A549 (cell line): Measurements from ENCODE around the gene VGF. TPM values are rescaled to one million over a fixed set of nuclear protein-coding genes. Genes with fewer than 3 reads are reported as not detected.

Source experiments
- CBX2 ChIP-seq: fragments of 200-600 bp; sonication (generic); IDR thresholded peaks from 2 replicates; pipeline ENCODE4 v1.6.1; 2016; ENCODE audit warnings: low read depth, mild to moderate bottlenecking, borderline replicate concordance
- CBX8 ChIP-seq: fragments of 200-600 bp; sonication (generic); IDR thresholded peaks from 2 replicates; pipeline ENCODE4 v1.6.1; 2016
- CEBPB ChIP-seq, 2 experiments: fragments of >200 bp in 1 of 2; sonication (Bioruptor Twin) in 1 of 2; formaldehyde crosslinking in 1 of 2; IDR thresholded peaks; 2 replicates each; pipeline ENCODE4 v1.6.1; 2012 to 2016
- CHD2 ChIP-seq: fragments of 150-350 bp; IDR thresholded peaks from 2 replicates; pipeline ENCODE4 v1.6.1; 2014; ENCODE audit warnings: low read length; ENCODE audit not compliant: partially characterized antibody
- CTCF ChIP-seq: fragments of >200 bp; sonication (Bioruptor Twin); formaldehyde crosslinking; IDR thresholded peaks from 3 replicates; pipeline ENCODE4 v1.5.1; 2016
- EHF ChIP-seq: fragments of 250-450 bp; sonication (Bioruptor Pico); IDR thresholded peaks from 2 replicates; pipeline ENCODE4 v1.5.0; 2020; ENCODE audit warnings: mild to moderate bottlenecking
- EHMT2 ChIP-seq: fragments of 200-600 bp; sonication (generic); IDR thresholded peaks from 2 replicates; pipeline ENCODE4 v1.6.1; 2016; ENCODE audit warnings: antibody characterized with exemption, low read depth, mild to moderate bottlenecking, moderate library complexity
- EP300 ChIP-seq, 2 experiments: fragments of >200 bp; sonication (Bioruptor Twin); formaldehyde crosslinking; IDR thresholded peaks; 2 replicates in 1 of 2; 3 replicates in 1 of 2; pipeline ENCODE4 v1.6.1; 2016 to 2017
- ESRRA ChIP-seq: fragments of 150-350 bp; IDR thresholded peaks from 2 replicates; pipeline ENCODE4 v1.6.1; 2014; ENCODE audit warnings: mild to moderate bottlenecking, low read length, borderline replicate concordance
- FOSB ChIP-seq: fragments of 250-450 bp; sonication (Bioruptor Pico); IDR thresholded peaks from 2 replicates; pipeline ENCODE4 v1.5.0; 2020; ENCODE audit warnings: mild to moderate bottlenecking, moderate library complexity
- FOXS1 ChIP-seq: fragments of 250-450 bp; sonication (Bioruptor Pico); IDR thresholded peaks from 2 replicates; pipeline ENCODE4 v1.5.0; 2020; ENCODE audit warnings: mild to moderate bottlenecking, moderate library complexity
- GATA3 ChIP-seq: IDR thresholded peaks from 2 replicates; pipeline ENCODE4 v1.6.1; 2012; ENCODE audit warnings: borderline replicate concordance
- HES2 ChIP-seq: fragments of >200 bp; sonication (Bioruptor Twin); formaldehyde crosslinking; IDR thresholded peaks from 2 replicates; pipeline ENCODE4 v1.6.1; 2016
- HEYL ChIP-seq: fragments of 250-450 bp; sonication (Bioruptor Pico); IDR thresholded peaks from 2 replicates; pipeline ENCODE4 v1.8.0; 2021; ENCODE audit warnings: mild to moderate bottlenecking, moderate library complexity
- HOXA7 ChIP-seq: fragments of 250-450 bp; sonication (Bioruptor Pico); IDR thresholded peaks from 2 replicates; pipeline ENCODE4 v1.5.0; 2020; ENCODE audit warnings: mild to moderate bottlenecking, moderate library complexity
- HOXB13 ChIP-seq: fragments of 250-450 bp; sonication (Bioruptor Pico); IDR thresholded peaks from 2 replicates; pipeline ENCODE4 v1.5.0; 2020; ENCODE audit warnings: low read depth, mild to moderate bottlenecking, moderate library complexity
- JUN ChIP-seq, 2 experiments: fragments of >200 bp; sonication (Bioruptor Twin); formaldehyde crosslinking; IDR thresholded peaks; 2 replicates in 1 of 2; 3 replicates in 1 of 2; pipeline ENCODE4 v1.6.1; 2016 to 2017
- KDM1A ChIP-seq: fragments of 200-600 bp; sonication (generic); IDR thresholded peaks from 2 replicates; pipeline ENCODE4 v1.6.1; 2016; ENCODE audit warnings: low read depth, mild to moderate bottlenecking
- MAFK ChIP-seq: fragments of 450-650 bp; IDR thresholded peaks from 2 replicates; pipeline ENCODE4 v1.6.1; 2014; ENCODE audit not compliant: partially characterized antibody
- MYC ChIP-seq: IDR thresholded peaks from 2 replicates; pipeline ENCODE4 v1.6.1; 2012; ENCODE audit warnings: mild to moderate bottlenecking, inconsistent platforms, low read length, improper control_type of control experiment, borderline replicate concordance
- NFE2L2 ChIP-seq: fragments of 150-350 bp; conservative IDR thresholded peaks from 2 replicates; pipeline ENCODE4 v1.6.1; 2014; ENCODE audit warnings: low read length
- NPAS2 ChIP-seq: fragments of 250-450 bp; sonication (Bioruptor Pico); IDR thresholded peaks from 2 replicates; pipeline ENCODE4 v1.8.0; 2022; ENCODE audit warnings: mild to moderate bottlenecking, moderate library complexity, borderline replicate concordance
- NR3C1 ChIP-seq: fragments of >200 bp; sonication (Bioruptor Twin); formaldehyde crosslinking; IDR thresholded peaks from 3 replicates; pipeline ENCODE4 v1.6.1; 2017
- PBX3 ChIP-seq: IDR thresholded peaks from 2 replicates; pipeline ENCODE4 v1.6.1; 2012
- POLR2A ChIP-seq: IDR thresholded peaks from 2 replicates; pipeline ENCODE4 v1.6.1; 2012; ENCODE audit warnings: mild to moderate bottlenecking, low read length
- RAD21 ChIP-seq, 2 experiments: fragments of >200 bp in 1 of 2; sonication (Bioruptor Twin) in 1 of 2; formaldehyde crosslinking in 1 of 2; IDR thresholded peaks in 1 of 2; conservative IDR thresholded peaks in 1 of 2; 2 replicates in 1 of 2; 3 replicates in 1 of 2; pipeline ENCODE4 v1.6.1; 2012 to 2018; ENCODE audit warnings: inconsistent platforms in 1 of 2
- RARB ChIP-seq: fragments of 250-450 bp; sonication (Bioruptor Pico); IDR thresholded peaks from 2 replicates; pipeline ENCODE4 v1.8.0; 2021; ENCODE audit warnings: mild to moderate bottlenecking, moderate library complexity
- RCOR1 ChIP-seq: fragments of 150-350 bp; IDR thresholded peaks from 2 replicates; pipeline ENCODE4 v1.6.1; 2014; ENCODE audit warnings: antibody characterized with exemption, low read length, low read depth
- RFX5 ChIP-seq: fragments of 450-650 bp; IDR thresholded peaks from 2 replicates; pipeline ENCODE4 v1.7.1; 2014; ENCODE audit warnings: antibody characterized with exemption, mild to moderate bottlenecking, moderate library complexity
- RNF2 ChIP-seq: fragments of 200-600 bp; sonication (generic); IDR thresholded peaks from 2 replicates; pipeline ENCODE4 v1.6.1; 2016; ENCODE audit warnings: low read depth, mild to moderate bottlenecking, antibody characterized with exemption, moderate library complexity, borderline replicate concordance
- SMC3 ChIP-seq: fragments of >200 bp; sonication (Bioruptor Twin); formaldehyde crosslinking; IDR thresholded peaks from 3 replicates; pipeline ENCODE4 v1.6.1; 2018; ENCODE audit warnings: inconsistent platforms
- TFCP2L1 ChIP-seq: fragments of 250-450 bp; sonication (Bioruptor Pico); IDR thresholded peaks from 2 replicates; pipeline ENCODE4 v1.5.0; 2021; ENCODE audit warnings: mild to moderate bottlenecking
- TP53 ChIP-seq: fragments of 250-450 bp; sonication (Bioruptor Pico); IDR thresholded peaks from 2 replicates; pipeline ENCODE4 v1.5.0; 2021; ENCODE audit warnings: mild to moderate bottlenecking, moderate library complexity
- ZFP36 ChIP-seq: fragments of 450-650 bp; IDR thresholded peaks from 2 replicates; pipeline ENCODE4 v1.6.1; 2014; ENCODE audit warnings: borderline replicate concordance; ENCODE audit not compliant: partially characterized antibody
- ZSCAN20 ChIP-seq: fragments of 250-450 bp; sonication (Bioruptor Pico); IDR thresholded peaks from 2 replicates; pipeline ENCODE4 v1.8.0; 2022; ENCODE audit warnings: mild to moderate bottlenecking, moderate library complexity
- polyA plus RNA-seq, 4 experiments: library from polyadenylated mRNA; depleted of rRNA in 3 of 4; stranded (reverse); fragments of >200 nt; fragmentation: RNase III in 1 of 4; extraction: RNeasy Plus Mini Kit Qiagen cat#74134 plus additional on column Dnase treatment in 1 of 4; gene quantifications; 2 replicates in 3 of 4; 3 replicates in 1 of 4; pipeline ENCODE4 v1.2.3, GENCODE V29; 2011 to 2017
- TF ChIP-seq, protein P1 (sequence below): IDR thresholded peaks from 2 replicates; pipeline ENCODE4 v1.6.1; 2012
- TF ChIP-seq, protein P2 (sequence below): fragments of 250-450 bp; sonication (Bioruptor Pico); IDR thresholded peaks from 2 replicates; pipeline ENCODE4 v1.5.0; 2021; ENCODE audit warnings: mild to moderate bottlenecking, moderate library complexity, borderline replicate concordance
- TF ChIP-seq, protein P3 (sequence below): IDR thresholded peaks from 2 replicates; pipeline ENCODE4 v1.6.1; 2012; ENCODE audit warnings: low read depth, borderline replicate concordance

Gene VGF
- polyA plus RNA-seq, 2 of the 4 experiments (the other 2 are of a cell fraction) = 0.16 to 2.7 TPM

DNA sequence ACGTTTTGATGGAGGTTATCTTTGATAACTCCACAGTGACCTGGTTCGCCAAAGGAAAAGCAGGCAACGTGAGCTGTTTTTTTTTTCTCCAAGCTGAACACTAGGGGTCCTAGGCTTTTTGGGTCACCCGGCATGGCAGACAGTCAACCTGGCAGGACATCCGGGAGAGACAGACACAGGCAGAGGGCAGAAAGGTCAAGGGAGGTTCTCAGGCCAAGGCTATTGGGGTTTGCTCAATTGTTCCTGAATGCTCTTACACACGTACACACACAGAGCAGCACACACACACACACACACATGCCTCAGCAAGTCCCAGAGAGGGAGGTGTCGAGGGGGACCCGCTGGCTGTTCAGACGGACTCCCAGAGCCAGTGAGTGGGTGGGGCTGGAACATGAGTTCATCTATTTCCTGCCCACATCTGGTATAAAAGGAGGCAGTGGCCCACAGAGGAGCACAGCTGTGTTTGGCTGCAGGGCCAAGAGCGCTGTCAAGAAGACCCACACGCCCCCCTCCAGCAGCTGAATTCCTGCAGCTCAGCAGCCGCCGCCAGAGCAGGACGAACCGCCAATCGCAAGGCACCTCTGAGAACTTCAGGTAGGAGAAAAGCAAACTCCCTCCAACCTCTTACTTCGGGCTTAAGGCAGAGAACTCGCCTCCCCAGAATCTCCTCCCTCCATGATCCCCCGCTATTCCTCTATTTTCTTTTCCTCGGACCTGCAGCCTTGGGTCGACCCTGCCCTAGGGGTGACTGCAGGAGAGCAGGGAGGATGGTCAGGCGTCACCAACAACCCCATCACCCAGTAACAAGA is 38.5 kb downstream of the VGF start, which contains the start of gene SERPINE1 (continued):
- TF ChIP-seq, protein P1, sequence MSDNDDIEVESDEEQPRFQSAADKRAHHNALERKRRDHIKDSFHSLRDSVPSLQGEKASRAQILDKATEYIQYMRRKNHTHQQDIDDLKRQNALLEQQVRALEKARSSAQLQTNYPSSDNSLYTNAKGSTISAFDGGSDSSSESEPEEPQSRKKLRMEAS = peak; percentile 91; the same call in 1 of the 2 replicates
- TF ChIP-seq JUN (IDR thresholded peaks at IDR 0.05) (peak in 1 of 2 experiments; percentile 79; a peak in 4 of 5 replicates), EHF (no peak), TFCP2L1 (CRISPR knock-in tag) (no peak), POLR2A (peak; percentile 98), NPAS2 (CRISPR knock-in tag) (no peak; the same call in 1 of the 2 replicates), RNF2 (no peak), GATA3 (no peak; the same call in none of the 2 replicates), ESRRA (peak; percentile 63; the same call in 1 of the 2 replicates), FOSB (CRISPR knock-in tag) (0 out of 2 replicates have a peak, but pooled peaks have one; percentile 32), EP300 (IDR thresholded peaks at IDR 0.05) (0 out of 5 replicates have a peak, but pooled peaks of 1 of the 2 experiments have one; percentile 10), CBX2 (no peak), KDM1A (no peak), NR3C1 (no peak), CTCF (peak; percentile 29; the same call in 2 of the 3 replicates), ZSCAN20 (CRISPR knock-in tag) (no peak), EHMT2 (no peak), HES2 (no peak), RCOR1 (no peak), HEYL (CRISPR knock-in tag) (no peak; the same call in 1 of the 2 replicates), MYC (no peak; the same call in 1 of the 2 replicates), CEBPB (IDR thresholded peaks at IDR 0.05) (peak in 1 of 2 experiments; percentile 65; a peak in 1 of 4 replicates), PBX3 (peak; percentile 59; the same call in 1 of the 2 replicates), MAFK (peak; percentile 26), HOXA7 (CRISPR knock-in tag) (no peak), FOXS1 (CRISPR knock-in tag) (no peak), RFX5 (0 out of 2 replicates have a peak, but pooled peaks have one; percentile 19), ZFP36 (no peak), TP53 (CRISPR knock-in tag) (no peak), NFE2L2 (no peak), HOXB13 (CRISPR knock-in tag) (no peak; the same call in 1 of the 2 replicates), RARB (no peak), CBX8 (no peak), RAD21 (conservative IDR thresholded peaks at IDR 0.05 in 1 of 2, IDR thresholded peaks at IDR 0.05 in 1 of 2) (peak in 1 of 2 experiments; percentile 8; a peak in 2 of 5 replicates), CHD2 (no peak), SMC3 (0 out of 3 replicates have a peak, but pooled peaks have one; percentile 4)
- TF ChIP-seq, protein P2, sequence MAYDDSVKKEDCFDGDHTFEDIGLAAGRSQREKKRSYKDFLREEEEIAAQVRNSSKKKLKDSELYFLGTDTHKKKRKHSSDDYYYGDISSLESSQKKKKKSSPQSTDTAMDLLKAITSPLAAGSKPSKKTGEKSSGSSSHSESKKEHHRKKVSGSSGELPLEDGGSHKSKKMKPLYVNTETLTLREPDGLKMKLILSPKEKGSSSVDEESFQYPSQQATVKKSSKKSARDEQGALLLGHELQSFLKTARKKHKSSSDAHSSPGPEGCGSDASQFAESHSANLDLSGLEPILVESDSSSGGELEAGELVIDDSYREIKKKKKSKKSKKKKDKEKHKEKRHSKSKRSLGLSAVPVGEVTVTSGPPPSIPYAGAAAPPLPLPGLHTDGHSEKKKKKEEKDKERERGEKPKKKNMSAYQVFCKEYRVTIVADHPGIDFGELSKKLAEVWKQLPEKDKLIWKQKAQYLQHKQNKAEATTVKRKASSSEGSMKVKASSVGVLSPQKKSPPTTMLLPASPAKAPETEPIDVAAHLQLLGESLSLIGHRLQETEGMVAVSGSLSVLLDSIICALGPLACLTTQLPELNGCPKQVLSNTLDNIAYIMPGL (CRISPR knock-in tag) = no peak
- TF ChIP-seq, protein P3, sequence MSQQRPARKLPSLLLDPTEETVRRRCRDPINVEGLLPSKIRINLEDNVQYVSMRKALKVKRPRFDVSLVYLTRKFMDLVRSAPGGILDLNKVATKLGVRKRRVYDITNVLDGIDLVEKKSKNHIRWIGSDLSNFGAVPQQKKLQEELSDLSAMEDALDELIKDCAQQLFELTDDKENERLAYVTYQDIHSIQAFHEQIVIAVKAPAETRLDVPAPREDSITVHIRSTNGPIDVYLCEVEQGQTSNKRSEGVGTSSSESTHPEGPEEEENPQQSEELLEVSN = no peak
